ENCODE data around the gene TMEM164.

TMEM164 gene

DNA sequence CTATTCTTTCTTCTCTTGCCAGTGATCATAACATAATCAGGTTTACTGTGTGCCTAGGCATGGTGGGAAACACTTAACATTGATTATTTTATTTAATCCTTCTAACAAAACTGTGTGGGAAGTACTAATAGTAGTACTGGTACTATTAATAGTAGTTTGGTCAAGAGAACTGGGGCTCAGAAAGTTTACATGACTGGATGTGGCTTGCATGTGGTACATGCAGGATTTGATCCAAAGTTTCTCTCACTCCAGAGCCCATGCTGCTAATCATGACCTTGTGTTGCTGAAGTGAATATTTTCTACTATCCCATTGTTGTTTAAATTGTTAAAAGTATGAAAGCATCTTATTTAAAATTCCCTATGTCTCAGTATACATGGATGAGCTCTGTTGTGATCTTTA, 78.4 kb downstream of the TMEM164 start:
- DNase-seq (ENCODE audit: low read depth), result no peak
- TF ChIP-seq, protein P1, sequence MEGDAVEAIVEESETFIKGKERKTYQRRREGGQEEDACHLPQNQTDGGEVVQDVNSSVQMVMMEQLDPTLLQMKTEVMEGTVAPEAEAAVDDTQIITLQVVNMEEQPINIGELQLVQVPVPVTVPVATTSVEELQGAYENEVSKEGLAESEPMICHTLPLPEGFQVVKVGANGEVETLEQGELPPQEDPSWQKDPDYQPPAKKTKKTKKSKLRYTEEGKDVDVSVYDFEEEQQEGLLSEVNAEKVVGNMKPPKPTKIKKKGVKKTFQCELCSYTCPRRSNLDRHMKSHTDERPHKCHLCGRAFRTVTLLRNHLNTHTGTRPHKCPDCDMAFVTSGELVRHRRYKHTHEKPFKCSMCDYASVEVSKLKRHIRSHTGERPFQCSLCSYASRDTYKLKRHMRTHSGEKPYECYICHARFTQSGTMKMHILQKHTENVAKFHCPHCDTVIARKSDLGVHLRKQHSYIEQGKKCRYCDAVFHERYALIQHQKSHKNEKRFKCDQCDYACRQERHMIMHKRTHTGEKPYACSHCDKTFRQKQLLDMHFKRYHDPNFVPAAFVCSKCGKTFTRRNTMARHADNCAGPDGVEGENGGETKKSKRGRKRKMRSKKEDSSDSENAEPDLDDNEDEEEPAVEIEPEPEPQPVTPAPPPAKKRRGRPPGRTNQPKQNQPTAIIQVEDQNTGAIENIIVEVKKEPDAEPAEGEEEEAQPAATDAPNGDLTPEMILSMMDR (conservative IDR thresholded peaks at IDR 0.05; ENCODE audit: low read length), result no peak
- H3K4me3 ChIP-seq (ENCODE audit: low read length), result no peak overlapping the region

DNA sequence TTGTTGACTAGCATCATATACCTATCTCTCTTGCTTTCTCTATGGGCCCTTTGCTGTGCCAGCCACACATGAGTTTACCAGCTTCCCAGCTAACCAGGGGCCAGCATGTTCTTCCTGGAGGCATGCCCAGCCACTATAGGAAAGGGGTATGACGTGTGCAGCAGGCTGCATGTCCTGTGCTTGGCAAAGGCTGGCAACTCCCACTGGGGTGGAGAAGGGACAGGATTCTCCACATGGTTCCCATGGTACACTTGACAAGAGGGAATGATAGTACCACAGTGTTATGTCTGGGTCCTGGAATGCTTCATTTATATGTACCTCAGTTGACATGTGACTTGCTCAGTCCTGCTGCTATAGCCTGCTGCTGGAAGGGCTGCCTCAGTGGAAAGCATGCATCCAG, 78.8 kb downstream of the TMEM164 start:
- no peak overlapping the region for H3K4me3 ChIP-seq (ENCODE audit: low read length)
- TF ChIP-seq, protein P1 (conservative IDR thresholded peaks at IDR 0.05; ENCODE audit: low read length), result no peak
- DNase-seq (ENCODE audit: low read depth), result peak; percentile 3

DNA sequence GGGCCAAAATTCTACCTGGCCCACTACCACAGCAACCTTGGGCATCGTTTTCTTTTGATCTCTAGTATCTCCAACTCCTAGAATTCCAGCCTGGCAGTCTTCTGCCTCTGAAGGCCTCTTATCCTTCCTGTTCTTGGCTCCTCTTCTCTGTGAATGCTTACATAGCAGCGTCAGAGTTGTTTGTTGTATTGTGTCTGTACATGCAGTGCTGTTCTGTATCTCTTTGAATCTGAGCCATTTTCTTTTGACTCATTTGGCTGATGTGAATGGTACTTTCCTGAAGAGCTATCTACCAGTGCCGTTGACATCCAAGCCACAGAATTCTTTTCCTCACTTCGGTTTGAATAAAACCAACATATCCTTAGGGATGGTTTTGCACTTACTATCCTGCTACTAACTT, 79.2 kb downstream of the TMEM164 start:
- TF ChIP-seq, protein P1 (conservative IDR thresholded peaks at IDR 0.05; ENCODE audit: low read length), result no peak
- no peak overlapping the region for H3K4me3 ChIP-seq (ENCODE audit: low read length)
- peak; percentile 77 for DNase-seq (ENCODE audit: low read depth)

DNA sequence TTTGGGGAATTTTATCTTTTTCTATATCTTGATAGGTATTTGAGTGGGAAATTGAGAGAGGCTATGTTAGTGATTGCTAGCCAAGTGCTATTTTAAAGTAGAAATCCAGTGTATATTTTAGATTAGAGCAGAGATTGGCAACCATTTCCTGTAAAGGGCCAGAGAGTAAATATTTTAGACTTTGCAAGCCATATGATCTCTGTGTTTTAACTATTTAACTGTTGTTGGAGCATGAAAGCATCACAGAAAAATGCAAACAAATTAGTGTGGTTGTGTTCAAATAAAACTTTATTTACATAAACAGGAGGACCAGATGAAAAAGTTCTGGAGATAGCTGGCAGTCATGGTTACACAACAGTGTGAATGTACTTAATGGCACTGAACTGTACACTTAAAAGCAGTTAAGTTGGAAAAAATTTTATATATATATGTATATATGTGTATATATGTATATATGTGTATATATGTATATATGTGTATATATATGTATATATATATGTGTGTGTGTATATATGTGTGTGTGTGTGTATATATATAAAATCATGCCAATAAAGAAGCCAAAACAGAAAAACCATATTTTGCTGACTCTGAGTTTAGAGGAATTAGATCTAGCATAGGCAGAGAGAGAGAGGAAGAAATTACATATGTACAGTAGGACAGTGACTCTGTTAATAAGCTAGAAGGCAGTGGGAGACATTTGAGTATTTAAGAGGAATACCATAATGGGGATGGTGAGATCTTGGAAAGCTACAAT, 83.4 kb downstream of the TMEM164 start:
- TF ChIP-seq, protein P1 (conservative IDR thresholded peaks at IDR 0.05; ENCODE audit: low read length), result no peak
- H3K4me3 ChIP-seq (ENCODE audit: low read length), result no peak overlapping the region
- peak; percentile 23 for DNase-seq (ENCODE audit: low read depth)

DNA sequence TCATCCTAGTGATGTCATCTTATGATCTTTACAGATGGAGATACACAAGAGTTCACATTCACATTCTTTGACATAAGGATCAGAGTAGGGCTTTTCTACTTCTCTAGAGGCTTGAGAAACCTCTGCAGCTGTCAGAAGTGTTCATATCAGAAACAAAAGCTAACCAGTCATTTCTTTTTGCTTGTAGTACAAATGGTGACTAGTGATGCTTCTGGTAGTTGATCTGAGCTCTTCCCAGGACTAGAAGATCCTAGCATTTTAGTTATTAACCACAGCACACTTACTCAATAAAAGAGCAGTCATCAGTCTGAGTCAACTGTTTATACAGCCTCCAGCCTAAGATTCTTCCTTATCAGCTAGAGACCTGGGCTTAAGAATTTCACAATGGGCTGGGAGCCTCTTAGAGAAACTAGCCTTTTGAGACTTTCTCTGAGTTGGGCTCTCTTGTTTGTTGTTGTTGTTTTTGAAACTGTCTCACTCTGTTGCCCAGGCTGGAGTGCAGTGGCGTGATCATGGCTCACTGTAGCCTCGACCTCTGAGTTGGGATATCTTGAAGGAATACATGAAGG, 84.1 kb downstream of the TMEM164 start:
- TF ChIP-seq, protein P1 (conservative IDR thresholded peaks at IDR 0.05; ENCODE audit: low read length), result no peak
- DNase-seq (ENCODE audit: low read depth), result peak; percentile 83
- H3K4me3 ChIP-seq (ENCODE audit: low read length), result no peak overlapping the region

DNA sequence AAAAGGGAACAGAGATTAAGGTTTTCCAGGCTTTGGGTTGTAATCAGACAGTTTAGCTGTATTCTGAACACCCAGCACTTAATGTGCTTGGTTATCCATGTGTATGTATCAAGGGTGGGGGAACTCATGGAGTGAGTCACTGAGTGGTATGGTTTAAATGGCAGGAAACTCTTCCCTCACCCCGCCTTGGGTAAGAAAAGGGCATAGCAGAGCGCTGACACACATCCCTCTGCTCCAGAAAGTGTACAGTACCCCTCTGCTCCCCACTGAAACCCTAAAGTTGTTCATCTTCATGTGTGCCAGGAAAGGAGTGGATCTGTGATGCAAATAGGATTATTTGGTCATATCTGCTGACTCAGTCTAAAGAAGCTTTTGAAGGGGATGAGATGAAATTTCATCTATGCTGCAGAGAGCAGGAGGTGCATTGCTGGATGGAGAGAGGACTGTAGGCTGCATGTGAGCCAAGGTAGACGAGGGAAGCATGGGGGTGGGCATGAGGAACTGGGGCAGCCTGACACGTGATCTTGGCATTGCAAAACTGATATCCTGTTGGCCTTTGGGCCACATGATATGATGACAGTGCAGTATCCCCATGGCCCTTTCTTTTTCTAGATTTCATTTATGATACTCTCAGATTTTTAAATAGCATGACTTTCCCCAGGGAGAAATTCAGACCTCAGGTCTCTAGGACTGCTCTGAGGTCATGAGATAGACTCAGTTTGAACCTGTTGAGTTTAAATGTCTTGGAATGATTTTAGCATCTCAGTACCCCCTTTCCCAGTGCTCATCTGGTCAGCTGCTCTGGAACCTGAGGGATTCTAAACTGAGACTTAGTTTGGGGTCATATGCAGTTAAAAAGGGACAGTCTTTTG, 84.8 kb downstream of the TMEM164 start:
- peak; percentile 88 for DNase-seq (ENCODE audit: low read depth)
- TF ChIP-seq, protein P1 (conservative IDR thresholded peaks at IDR 0.05; ENCODE audit: low read length), result no peak

More for the DNA sequence above, 84.8 kb downstream of the TMEM164 start:
- H3K4me3 ChIP-seq (ENCODE audit: low read length), result no peak overlapping the region; the same call in 1 of the 2 replicates

Data from AG10803 (cell line).